HG02885 (cell line): Measurements from ENCODE around the gene TDG.
"Not testable (repeated sequence)": the region's sequence is repeated elsewhere in the genome, so short reads cannot be mapped to it uniquely, and the experiment has no call there.

Source experiments
- ATAC-seq: cut with Tn5 transposase; IDR thresholded peaks from one replicate; pipeline ENCODE4 v1.9.1; 2021; ENCODE audit warnings: mild to moderate bottlenecking; ENCODE audit not compliant: unreplicated experiment, poor library complexity

TDG gene

DNA sequence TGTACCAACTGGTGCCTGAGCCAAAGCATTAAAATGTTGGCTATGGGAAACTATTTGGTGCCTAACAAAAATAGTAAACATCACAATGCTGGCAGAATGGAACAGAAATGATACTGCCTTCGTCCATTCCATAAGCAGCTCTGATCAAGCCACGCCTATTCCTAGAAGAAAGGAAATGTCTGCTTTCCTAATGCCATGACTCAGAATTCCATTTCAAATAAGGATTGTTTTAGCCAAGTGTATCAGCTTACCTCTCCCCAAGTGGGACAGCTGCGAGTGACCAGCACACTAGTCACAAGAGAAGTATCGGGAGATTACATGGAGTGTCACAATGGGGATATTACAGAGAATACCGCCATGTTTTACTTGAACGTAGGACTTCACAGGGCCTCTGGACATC is 45.6 kb downstream of the TDG start:
- no peak for ATAC-seq

DNA sequence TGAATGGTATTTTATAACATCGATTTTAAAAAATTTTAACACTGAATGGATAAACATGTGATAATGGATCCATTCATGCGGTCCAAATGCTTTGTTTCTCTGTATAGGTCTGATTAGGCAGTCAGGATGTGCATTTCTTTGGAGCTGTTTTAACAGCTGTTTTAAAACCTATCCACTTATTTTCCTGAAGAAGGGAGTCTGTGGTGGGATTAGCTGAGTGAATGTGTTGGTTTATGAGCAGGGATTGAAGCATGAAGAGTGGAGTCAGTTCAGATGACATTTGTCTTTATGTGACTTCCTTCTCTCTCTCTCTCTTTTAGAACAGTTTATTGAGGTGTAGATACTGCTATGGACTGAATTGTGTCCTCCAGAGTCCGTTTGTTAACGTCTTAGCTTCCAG is 46.7 kb downstream of the TDG start:
- no peak for ATAC-seq

DNA sequence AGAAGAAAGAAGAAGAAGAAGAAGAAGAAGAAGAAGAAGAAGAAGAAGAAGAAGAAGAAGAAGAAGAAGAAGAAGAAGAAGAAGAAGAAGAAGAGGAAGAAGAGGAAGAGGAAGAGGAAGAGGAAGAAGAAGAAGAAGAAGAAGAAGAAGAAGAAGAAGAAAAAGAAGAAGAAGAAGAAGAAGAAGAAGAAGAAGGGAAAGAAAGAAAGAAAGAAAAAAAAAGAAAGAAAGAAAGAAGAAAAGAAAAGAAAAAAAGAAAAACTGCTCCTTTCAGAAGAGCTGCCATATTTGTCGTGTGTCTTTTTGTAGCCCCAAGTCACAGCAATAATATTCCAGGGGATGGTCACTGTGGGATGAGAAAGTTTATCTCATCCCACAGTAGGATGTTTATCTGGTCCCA is 56.2 kb downstream of the TDG start:
- not testable (repeated sequence) for ATAC-seq

DNA sequence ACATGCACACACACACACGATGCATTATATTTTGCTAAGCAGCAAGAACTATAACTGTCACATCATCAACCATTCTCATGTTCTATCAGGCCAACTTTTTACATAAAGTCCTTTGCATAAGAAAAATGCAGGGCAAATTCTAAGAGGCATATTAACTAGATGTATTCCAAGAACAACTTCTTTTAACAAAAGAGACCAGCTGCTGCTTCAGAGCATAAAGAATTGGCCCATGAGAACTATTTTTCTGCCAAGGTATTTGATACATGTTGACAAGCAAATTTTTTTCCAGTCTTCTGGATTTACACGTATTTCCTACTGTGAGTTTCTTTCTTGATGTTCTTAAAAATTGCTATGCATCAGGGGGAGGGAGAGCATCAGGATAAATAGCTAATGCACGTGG is 57.1 kb downstream of the TDG start:
- ATAC-seq: no peak

DNA sequence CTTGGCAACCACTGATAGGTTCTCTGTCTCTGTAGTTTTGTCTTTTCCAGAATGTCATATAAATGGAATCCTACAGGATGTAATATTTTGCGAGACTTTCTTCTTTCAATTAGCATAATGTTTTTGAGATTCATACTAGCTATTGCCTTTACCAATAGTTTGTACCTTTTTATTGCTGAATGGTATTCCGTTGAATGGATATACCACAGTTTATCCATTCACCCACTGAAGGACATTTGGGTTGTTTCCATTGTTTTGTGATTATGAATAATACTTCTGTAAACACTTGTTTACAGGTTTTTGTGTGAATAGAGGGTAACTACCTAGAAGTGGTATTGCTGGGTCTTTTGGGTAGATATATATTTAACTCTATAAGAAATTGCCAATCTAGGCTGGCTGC is 58.0 kb downstream of the TDG start:
- no peak for ATAC-seq

DNA sequence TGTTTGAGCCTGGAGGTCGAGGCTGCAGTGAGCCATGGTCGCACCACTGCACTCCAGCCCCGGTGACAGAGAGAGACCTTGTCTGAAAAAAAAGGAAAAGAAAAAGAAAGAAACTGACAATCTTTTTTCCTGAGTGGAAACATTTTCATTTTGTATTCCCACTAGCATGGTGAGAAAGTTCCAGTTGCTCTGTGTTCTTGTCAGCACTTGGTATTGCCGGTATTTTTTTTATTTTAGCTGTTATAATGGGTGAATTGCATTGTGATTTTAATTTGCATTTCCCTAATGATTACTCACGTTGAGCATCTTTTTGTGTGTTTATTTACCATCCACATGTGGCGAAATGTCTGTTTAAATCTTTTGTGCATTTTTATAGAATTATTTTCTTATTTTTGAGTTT is 58.7 kb downstream of the TDG start:
- ATAC-seq: no peak

DNA sequence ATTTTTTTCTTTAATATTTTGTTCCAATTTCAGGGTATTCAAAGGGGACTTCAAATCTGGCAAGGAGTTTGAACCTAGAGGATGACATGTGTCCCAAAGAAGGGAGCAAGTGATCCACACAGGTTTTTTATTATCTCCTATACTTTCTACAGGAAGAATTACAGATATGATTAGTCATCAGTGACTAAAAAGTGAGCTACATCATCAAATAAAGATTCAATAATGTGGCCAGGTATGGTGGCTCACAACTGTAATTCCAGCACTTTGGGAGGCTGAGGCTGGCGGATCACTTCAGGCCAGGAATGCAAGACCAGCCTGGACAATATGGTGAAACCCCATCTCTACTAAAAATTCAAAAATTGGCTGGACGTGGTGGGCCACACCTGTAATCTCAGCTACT is 60.1 kb downstream of the TDG start:
- ATAC-seq: no peak

DNA sequence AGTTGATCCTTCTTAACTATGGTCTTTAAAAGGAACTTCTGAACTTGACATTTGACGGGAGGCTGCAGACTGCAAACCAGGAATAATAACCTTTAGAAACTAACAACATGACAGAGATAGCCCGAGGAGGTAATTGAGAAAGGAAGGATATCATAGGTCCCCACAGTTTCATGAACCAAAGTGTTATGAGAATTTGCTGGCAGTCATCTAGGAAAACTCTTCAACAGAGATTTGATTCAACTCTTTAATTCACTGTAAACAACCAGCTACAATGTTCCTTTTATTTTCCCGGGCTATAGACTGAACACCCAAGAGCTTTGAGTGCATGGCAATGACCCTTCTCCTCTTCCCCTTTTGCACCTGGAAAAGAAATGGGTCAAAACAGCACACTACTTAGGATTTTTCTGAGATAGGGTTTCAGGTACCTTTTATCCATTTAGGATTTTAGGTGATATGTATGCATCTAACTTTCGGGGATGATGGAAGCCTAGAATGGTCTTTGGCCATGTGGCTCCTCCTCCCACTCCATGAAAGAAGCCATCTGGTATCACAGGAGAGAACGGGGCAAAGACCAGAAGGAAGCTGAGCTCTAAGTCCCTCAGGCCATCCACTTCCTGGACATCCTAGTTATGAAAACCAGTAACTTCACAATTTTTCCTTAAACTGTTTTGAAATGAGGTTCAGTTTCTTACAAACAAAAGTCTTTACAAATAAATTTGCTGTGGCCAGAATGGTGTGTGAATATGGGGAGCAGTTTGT is 61.3 kb downstream of the TDG start:
- ATAC-seq: no peak

DNA sequence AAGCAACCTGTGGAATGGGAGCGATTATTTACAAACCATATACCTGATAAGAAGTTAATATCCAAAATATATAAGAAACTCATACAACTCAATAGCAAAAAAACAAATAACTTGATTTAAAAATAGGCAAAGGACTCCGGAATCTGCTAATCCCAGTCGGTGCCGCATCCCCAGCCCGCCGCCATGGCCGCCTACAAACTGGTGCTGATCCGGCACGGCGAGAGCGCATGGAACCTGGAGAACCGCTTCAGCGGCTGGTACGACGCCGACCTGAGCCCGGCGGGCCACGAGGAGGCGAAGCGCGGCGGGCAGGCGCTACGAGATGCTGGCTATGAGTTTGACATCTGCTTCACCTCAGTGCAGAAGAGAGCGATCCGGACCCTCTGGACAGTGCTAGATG is 64.9 kb downstream of the TDG start:
- ATAC-seq: not testable (repeated sequence)

DNA sequence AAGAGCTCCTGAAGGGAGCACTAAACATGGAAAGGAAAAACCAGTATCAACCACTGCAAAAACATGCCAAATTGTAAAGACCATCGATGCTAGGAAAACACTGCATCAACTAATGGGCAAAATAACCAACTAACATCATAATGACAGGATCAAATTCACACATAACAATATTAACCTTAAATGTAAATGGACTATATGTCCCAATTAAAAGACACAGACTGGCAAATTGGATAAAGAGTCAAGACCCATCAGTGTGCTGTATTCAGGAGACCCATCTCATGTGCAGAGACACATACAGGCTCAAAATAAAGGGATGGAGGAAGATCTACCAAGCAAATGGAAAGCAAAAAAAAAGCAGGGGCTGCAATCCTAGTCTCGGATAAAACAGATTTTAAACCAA is 70.5 kb downstream of the TDG start:
- ATAC-seq: not testable (repeated sequence)
